Activated CD8-positive, alpha-beta memory T cell treated with anti-CD3 and anti-CD28 coated beads, Interleukin-2, amount 50 U/mL, for 4 hours (primary cell): Measurements from ENCODE around the gene INPP5D.
A peak's percentile ranks its signal among the peaks of the same experiment; 100 is the strongest.

Experiments used
- DNase-seq: peaks from one replicate; pipeline ENCODE4 v3.0.0-alpha.2; 2020

Gene INPP5D

GRCh38 chr2:233250985-233251305 is 190.8 kb downstream of the INPP5D start:
- DNase-seq = no peak

GRCh38 chr2:233251306-233252116 is 191.4 kb downstream of the INPP5D start, which contains the start of gene ATG16L1:
Gene ATG16L1 (plus strand): TSS chr2:233251673. CDS start chr2:233251828, 155 bp downstream.
- DNase-seq = peak; percentile 95

- no peak for DNase-seq
Measured at GRCh38 chr2:233252227-233252626, 192.1 kb downstream of the INPP5D start.

- DNase-seq = no peak
Measured at GRCh38 chr2:233255151-233255550, 195.0 kb downstream of the INPP5D start.

- DNase-seq = no peak
Measured at GRCh38 chr2:233256048-233256447, 195.9 kb downstream of the INPP5D start.
